ENCODE data around the gene TRIM46.

TRIM46 gene

DNA sequence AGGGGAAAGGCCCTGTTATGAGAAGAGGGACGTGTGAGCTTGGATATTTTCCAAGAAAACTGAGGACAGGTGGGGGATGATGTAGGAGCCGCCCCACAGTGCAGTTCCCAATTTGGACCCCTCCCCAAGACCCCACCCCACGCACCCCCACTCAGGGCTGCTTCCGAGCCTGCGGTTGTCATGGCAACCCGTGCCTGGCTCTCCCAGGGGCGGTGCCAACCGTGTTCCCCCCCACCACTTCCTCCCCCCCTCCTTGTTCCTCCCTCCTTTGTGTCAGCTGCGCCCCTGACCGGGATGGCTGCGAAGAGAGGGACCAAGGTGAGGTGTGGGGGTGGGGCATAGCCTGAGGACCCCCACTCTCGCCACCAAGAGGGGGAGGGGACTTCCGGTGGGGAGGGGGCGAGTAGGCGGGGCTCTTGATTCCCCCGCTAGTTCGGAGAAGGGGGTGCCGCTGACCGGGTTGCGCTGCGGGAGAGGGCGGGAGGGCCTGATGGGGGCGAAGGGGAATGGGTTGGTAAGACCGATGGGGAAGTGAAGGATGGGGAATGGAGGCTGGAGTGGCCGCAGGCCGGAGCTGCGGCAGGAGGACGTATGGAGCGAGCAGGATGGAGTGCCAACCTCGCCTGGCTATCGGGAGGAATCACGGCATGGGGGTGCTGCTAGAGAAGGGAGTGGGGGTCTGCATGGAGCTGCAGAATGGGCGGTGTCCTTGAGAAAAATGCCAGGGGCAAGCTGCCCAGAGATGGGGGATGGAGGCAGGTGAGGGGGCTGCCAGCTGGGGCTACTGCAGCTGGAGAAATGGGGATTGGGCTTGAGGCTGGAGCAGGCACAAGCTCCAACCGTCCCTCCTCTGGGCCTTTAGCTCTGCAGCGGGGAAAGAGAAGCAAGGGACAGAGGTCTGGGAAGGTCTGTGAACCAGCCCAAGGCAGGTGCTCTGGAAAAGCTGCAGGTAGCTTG, 953 bp downstream of the TRIM46 start:
- DNase-seq = no peak

DNA sequence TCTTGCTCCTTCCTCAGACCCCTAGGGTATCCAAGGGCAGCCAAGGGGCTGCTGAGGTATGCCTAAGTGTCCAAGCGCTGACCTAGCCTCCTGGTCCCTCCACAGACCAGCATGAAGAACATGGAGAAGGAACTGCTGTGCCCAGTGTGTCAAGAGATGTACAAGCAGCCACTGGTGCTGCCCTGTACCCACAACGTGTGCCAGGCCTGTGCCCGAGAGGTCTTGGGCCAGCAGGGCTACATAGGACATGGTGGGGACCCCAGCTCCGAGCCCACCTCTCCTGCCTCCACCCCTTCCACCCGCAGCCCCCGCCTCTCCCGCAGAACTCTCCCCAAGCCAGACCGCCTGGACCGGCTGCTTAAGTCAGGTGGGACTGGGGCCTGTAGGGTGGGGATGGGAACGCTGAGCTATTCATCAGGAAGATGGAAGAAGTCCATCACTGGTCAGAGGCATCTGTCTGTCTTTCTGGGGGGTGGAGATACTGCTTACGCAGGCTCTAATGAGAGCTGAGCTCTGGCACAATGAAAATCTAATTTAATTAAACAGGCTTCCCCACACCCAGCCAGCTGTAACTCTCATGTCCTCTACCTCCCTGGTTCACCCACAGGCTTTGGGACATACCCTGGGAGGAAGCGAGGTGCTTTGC, 1.8 kb downstream of the TRIM46 start:
- no peak for DNase-seq

DNA sequence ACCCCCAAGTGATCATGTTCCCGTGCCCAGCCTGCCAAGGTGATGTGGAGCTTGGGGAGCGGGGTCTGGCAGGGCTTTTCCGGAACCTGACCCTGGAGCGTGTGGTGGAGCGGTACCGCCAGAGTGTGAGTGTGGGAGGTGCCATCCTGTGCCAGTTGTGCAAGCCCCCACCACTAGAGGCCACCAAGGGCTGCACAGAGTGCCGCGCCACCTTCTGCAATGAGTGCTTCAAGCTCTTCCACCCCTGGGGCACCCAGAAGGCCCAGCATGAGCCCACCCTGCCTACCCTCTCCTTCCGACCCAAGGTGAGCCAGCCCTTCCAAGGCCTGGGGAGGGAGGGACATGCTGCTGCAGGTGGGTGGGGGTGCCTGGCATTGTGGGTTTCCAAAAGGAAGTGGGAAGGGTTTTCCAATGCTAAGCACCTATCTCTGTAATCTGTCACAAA, 2.3 kb downstream of the TRIM46 start:
- no peak for DNase-seq

DNA sequence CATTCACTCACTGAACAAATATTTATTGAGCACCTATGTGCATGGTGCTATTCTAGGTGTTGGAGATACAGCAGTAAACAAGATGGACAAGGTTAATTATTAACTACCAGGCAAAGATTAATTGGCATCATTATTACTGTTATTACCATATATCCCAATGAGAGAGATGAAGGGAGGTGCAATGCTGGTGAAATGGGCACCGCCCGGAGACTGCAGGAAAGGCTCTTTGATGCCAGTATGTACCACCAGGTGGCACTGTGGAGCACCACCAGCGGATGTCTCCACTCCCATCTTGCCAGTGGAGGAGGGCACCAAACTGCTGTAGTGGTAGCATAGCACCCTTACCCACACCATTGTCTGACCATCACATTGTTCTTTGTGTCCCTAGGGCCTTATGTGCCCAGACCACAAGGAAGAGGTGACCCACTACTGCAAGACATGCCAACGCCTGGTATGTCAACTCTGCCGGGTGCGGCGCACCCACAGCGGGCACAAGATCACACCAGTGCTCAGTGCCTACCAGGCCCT, 3.0 kb downstream of the TRIM46 start:
- DNase-seq = peak; percentile 55

DNA sequence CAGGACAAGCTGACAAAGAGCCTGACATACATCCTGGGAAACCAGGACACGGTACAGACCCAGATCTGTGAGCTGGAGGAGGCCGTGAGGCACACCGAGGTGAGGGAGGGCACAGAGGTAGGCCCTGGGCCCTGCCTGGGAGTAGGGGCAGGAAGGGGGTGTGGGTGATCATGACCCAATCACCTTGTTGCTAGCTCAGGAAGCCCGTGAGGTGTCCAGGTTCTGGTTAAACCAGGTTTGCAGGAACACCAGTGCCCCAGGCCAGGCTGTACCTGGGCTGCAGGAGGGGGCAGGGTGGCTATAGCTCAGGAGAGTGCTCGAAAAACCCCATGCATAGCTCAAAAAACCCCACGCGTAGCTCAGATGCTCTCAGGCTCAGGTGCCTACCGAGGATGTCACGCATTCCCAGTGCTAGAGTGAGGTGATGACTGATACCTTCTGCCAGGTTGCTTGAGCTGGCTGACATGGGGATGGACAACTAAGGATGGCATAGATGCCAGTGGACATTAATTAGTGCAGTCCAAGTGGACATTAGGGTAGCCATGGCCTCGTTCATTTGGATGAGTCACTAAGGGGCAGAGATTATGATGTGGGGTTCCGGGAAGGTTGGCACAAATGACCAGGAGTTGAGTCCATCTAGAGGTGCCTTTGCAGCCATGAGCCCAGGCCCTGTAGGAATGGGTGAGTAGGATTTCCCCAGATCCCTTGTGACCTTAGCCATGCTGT, 3.7 kb downstream of the TRIM46 start:
- DNase-seq = no peak

DNA sequence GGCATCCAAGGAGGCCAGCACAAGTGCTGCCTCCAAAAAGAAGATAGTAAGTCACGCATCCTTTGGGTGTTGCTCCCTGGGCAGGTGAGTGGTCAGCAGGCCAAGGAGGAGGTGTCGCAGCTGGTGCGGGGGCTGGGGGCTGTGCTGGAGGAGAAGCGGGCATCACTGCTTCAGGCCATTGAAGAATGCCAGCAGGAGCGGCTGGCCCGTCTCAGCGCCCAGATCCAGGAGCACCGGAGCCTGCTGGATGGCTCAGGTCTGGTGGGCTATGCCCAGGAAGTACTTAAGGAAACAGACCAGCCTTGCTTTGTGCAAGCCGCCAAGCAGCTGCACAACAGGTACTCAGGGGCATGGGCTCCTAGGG, 4.3 kb downstream of the TRIM46 start:
- no peak for DNase-seq

- DNase-seq = no peak
These were observed 4.9 kb downstream of the TRIM46 start for GRCh38 chr1:155178441-155179111.

DNA sequence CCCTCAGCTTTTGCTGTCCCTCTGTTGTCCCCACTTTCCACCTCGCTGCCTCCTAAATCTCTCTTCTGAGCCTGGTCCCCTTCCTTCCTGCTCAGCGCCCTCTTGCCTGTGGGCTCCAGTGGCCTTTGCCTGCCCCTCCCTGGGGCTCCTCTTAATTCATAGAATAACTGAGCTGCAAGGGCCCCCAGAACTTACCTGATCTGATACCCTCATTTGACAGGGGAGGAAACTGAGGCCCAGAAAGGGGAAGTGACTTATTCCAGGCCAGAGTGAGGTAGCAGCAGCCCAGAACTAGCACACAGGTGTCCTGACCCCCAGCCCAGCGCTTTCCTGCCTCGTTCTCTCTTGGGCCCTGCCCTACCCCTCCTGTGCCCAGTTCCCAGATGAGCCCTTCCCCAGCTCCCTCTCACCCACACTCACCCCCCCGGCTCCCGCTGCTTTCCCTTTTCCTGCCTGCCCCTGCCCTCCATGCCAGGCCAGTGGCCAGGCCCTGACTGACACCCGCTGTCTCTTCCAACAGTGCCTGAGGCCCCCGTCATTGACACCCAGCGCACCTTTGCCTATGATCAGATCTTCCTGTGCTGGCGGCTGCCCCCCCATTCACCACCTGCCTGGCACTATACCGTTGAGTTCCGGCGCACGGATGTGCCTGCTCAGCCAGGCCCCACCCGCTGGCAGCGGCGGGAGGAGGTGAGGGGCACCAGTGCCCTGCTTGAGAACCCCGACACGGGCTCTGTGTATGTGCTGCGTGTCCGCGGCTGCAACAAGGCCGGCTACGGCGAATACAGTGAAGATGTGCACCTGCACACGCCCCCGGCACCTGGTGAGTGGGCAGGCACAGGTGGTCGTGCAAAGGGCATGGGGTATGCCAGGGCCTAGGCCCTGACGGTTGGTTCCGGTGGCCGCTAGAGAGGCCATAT, 5.7 kb downstream of the TRIM46 start:
- DNase-seq = no peak

GRCh38 chr1:155181371-155182051, 7.9 kb downstream of the TRIM46 start:
- DNase-seq = no peak

DNA sequence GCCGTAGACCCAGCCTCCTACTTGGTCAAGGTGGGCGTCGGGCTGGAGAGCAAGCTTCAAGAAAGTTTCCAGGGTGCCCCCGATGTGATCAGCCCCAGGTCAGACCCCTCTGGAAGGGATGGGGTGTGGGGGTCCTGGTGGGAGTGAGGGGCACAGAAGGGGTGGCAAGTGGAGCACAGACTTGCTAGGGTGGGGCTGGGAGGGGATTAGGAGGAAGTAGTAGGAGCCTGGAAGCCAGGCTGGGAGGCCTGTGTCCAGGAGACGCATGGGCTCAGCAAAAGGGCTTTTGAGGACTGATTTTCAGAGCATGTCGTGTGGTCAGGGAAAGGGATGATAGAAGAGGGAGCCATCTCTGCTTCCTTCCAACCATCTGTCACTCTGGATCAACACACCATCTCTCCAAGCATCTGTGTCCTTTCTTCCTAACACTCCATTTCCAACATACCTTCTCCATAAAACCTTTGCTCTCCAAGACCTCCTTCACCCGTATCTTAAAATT, 8.5 kb downstream of the TRIM46 start:
- DNase-seq = no peak

GRCh38 chr1:155183775-155184221, 10.1 kb downstream of the TRIM46 start:
- DNase-seq = no peak

GRCh38 chr1:155184351-155184811, 10.7 kb downstream of the TRIM46 start:
- no peak for DNase-seq

- no peak for DNase-seq
These were observed 11.5 kb downstream of the TRIM46 start for GRCh38 chr1:155184835-155185782.

DNA sequence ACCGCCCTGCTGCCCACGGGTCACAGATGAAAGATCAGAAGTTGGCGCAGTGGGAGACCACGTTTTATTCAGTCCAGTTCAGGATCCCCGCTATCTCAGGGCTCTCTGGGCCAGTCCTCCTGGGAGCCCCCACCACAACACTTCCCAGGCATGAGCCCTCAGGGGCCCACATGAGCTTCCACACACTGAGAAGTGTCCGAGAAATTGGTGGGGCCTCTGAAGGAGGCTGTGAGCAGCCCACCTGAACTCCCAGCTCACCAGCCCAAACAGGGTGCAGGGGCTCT, 12.1 kb downstream of the TRIM46 start:
- DNase-seq = no peak

DNA sequence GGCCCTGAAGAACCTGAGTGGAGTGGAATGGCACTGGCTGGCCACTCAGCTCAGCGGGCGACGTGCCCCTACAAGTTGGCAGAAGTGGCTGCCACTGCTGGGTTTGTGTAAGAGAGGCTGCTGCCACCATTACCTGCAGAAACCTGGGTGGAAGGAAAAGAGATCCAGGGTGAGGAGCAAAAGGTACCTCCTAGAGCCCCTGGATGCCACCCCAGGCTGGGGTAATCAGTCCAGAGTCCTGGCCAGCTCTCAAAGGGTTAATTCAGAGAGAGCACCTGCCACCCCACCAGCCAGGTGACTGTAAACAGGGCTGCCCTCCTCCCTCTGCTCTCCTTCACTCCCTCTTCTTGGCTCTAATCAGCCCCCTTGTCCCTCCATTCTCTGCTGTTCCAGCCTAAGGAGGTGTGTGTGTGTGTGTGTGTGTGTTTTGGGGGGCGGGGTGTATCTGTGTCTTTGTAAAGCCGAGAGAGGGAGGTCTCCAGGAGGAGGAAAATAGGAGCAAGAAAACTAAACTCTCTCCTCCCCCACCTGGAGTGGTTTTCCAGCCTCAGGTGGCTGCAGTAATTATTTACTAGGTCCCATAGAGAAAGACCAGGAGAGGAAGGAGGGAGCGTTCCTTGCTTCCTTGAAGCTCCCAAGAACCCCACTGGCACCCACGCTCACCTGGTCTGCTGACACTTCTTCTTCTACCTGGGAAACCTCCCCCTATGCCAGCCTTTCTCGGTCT, 12.6 kb downstream of the TRIM46 start:
- no peak for DNase-seq

DNA sequence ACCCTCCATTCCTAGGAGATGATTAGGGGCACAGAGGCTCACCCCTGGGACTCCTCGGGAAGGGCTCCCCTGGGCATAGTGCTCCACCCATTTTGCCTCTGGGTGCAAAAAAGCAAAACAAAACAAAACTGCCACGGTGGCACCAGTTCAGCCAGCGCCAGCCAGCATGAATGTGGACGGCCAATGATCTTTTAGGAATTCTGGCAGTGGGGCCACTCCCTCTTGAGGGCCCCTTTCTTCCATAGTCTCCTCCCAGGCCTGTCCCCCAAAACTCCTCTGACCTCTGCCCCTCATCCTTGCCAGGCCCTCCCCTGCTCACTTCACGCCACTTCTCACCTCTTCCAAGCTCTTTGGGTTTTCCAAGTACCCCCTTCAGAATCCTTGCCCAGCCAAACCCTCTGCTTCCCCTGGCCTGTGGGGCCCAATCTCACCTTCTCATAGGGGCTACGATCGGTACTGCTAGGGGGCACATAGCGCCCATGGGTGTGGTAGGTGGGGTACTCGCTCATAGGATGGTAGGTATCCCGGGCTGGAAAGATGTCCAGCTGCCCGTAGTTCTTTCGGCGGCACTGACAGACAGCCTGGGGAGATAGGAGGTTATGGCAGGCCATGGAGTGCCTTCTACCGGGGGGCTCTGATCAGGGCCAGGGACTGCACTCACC, 13.3 kb downstream of the TRIM46 start:
- DNase-seq = no peak

DNA sequence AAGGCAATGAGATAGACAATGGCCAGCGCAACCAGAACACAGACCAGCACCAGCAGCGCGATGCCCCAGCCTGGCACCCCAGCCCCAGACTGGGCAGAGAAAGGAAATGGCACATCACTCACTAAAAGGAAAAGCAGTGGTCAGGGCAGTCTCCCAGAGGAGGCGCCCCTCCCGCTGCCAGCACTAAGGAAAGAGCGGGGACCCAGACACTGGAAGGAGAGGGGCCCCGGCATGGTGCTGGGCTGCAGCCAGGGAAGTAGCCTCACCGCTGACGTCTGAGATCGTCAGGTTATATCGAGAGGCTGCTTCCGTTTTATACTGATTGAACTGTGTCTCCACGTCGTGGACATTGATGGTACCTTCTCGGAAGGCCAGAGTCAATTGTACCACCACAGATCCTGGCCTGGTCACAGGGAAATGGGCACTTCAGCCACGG, 13.8 kb downstream of the TRIM46 start:
- DNase-seq = no peak

- no peak for DNase-seq
These were observed 14.6 kb downstream of the TRIM46 start for GRCh38 chr1:155188268-155188667.
